ENCODE results near the gene CYP4V2. TPM values are rescaled to one million over a fixed set of nuclear protein-coding genes. Genes with fewer than 3 reads are reported as not detected.

Gene CYP4V2
- polyA plus RNA-seq, 1 of the 3 experiments (the other 2 are of a cell fraction), result 7.8 TPM

GRCh38 chr4:186191200-186192065 lies at the start of gene CYP4V2 (continued):
- TF ChIP-seq PBX3 (IDR thresholded peaks at IDR 0.05) (no peak), CHD2 (IDR thresholded peaks at IDR 0.05; ENCODE audit: low read length, partially characterized antibody) (no peak), MXI1 (IDR thresholded peaks at IDR 0.05; ENCODE audit: low read depth, low read length) (no peak), GABPA (IDR thresholded peaks at IDR 0.05; ENCODE audit: low read depth) (peak; percentile 84), SMC3 (IDR thresholded peaks at IDR 0.05; ENCODE audit: low read depth, low read length) (no peak), EP300 (IDR thresholded peaks at IDR 0.05; ENCODE audit: borderline replicate concordance in 1 of 2, low read depth in 1 of 2, low read length in 1 of 2) (no peak), RFX5 (IDR thresholded peaks at IDR 0.05; ENCODE audit: low read length) (no peak), GATA2 (CRISPR knock-in tag; IDR thresholded peaks at IDR 0.05) (no peak), ZBTB33 (IDR thresholded peaks at IDR 0.05; ENCODE audit: borderline replicate concordance, low read depth) (no peak), RCOR1 (IDR thresholded peaks at IDR 0.05; ENCODE audit: low read length) (no peak), NFIC (IDR thresholded peaks at IDR 0.05; ENCODE audit: borderline replicate concordance) (no peak), TEAD4 (IDR thresholded peaks at IDR 0.05; ENCODE audit: borderline replicate concordance, insufficient read depth) (no peak)

GRCh38 chr4:186144198-186144945 lies 47.0 kb upstream of the CYP4V2 start:
- Histone ChIP-seq H3K4me2 (peak overlapping the region; percentile 78), H3K4me1 (ENCODE audit: control insufficient read depth in 1 of 2, insufficient read depth in 2 of 2, low read depth in 1 of 2, low read length in 1 of 2) (peaks cover 0 to 8% of the 10 kb centered on the region in 2 experiments; a peak in 2 of 4 replicates), H3K4me3 (ENCODE audit: low read depth in 2 of 2, low read length in 1 of 2) (peak overlapping the region; percentile 56), H3F3A (replicated peaks; ENCODE audit: insufficient read depth) (no peaks in the 10 kb centered on the region), H3K9me2 (no peaks in the 10 kb centered on the region), H3K79me2 (ENCODE audit: insufficient read depth) (no peaks in the 10 kb centered on the region), H3K36me3 (replicated peaks in 1 of 2; ENCODE audit: control insufficient read depth in 1 of 2, insufficient read depth in 2 of 2, low read length in 1 of 2) (no peaks in the 10 kb centered on the region), H3K9ac (no peak overlapping the region), H4K20me1 (ENCODE audit: insufficient read depth) (no peaks in the 10 kb centered on the region), H3K9me3 (no peaks in the 10 kb centered on the region), H3K27me3 (ENCODE audit: insufficient read depth) (0 out of 2 replicates have a peak, but pooled peaks cover 6% of the 10 kb centered on the region), H2AFZ (ENCODE audit: low read depth) (peak overlapping the region; percentile 92), H3K27ac (ENCODE audit: low read depth in 2 of 2, low read length in 1 of 2) (peak overlapping the region in 1 of 2 experiments; percentile 62; a peak in 1 of 4 replicates)
- CTCF ChIA-PET, result interaction anchor here (0.7 to 0.8 kb wide), 2 partner anchors 11 to 21 kb away, joined by 3 read pairs; no protein-coding TSS in a partner anchor
- POLR2A ChIA-PET, result interaction anchor here (0.6 to 0.9 kb wide), 2 partner anchors 104 to 332 kb away, joined by 3 to 4 read pairs; partner anchors contain the start of gene SORBS2
- 17% methylated on average over 24 of the region's 72 CpGs for WGBS (ENCODE audit: low lambda C conversion rate)
- TF ChIP-seq POLR2AphosphoS5 (IDR thresholded peaks at IDR 0.05; ENCODE audit: low read depth, low read length) (no peak), MXI1 (IDR thresholded peaks at IDR 0.05; ENCODE audit: low read depth, low read length) (peak; percentile 33; the same call in 1 of the 2 replicates), GABPA (IDR thresholded peaks at IDR 0.05; ENCODE audit: low read depth) (no peak), MAX (IDR thresholded peaks at IDR 0.05; ENCODE audit: low read depth) (peak; percentile 69)
- DNase-seq, result peak; percentile 92

Measured in SK-N-SH (cell line).